Pancreas (tissue), 10 donors: Measurements from ENCODE around the gene SBK3. TPM values are rescaled to one million over a fixed set of nuclear protein-coding genes. Genes with fewer than 3 reads are reported as not detected.

Experiments used
- ATAC-seq, 4 donors: fragments of 200-7000 bp; cut with Tn5 transposase; one replicate each; pipeline versions ENCODE4 v1.8.0 to v1.9.1; 2020; ENCODE audit warnings: mild to moderate bottlenecking in 4 of 4, moderate library complexity in 4 of 4
- DNase-seq, 6 donors: peaks; one replicate each; pipeline ENCODE4 v3.0.0-alpha.2; 2020
- FAIRE-seq: peaks from 2 replicates; lab custom pipeline; 2012; peaks lifted over from hg19 to GRCh38; lab: Jason Lieb, UNC
- H3K27ac ChIP-seq, 4 donors: fragments of 200-600 bp; sonication (generic); 1 replicate in 3 of 4; 2 replicates in 1 of 4; pipeline versions ENCODE4 v1.5.0 to v1.8.0; 2020
- H3K27me3 ChIP-seq, 4 donors: fragments of 200-600 bp; one replicate each; pipeline ENCODE4 v1.8.0; 2021
- H3K36me3 ChIP-seq, 3 donors: fragments of 200-600 bp; sonication (generic) in 1 of 3; one replicate each; pipeline versions ENCODE4 v1.5.0 to v1.8.0; 2020 to 2021
- H3K4me1 ChIP-seq, 3 donors: fragments of 200-600 bp; one replicate each; pipeline ENCODE4 v1.8.0; 2021
- H3K4me3 ChIP-seq, 4 donors: fragments of 200-600 bp; sonication (generic) in 2 of 4; one replicate each; pipeline versions ENCODE4 v1.5.0 to v1.8.0; 2020 to 2021
- H3K9me3 ChIP-seq, 4 donors: fragments of 200-600 bp; one replicate each; pipeline ENCODE4 v1.8.0; 2021
- CTCF ChIP-seq, 4 donors: fragments of 200-600 bp; sonication (generic) in 3 of 4; IDR thresholded peaks; one replicate each; pipeline versions ENCODE4 v1.5.0 to v1.8.0; 2021; ENCODE audit warnings: antibody characterized with exemption in 4 of 4
- WGBS, 2 donors: extraction: QIAGEN DNeasy Blood & Tissue Kit; methylation state at CpG; one replicate each; pipeline ENCODE4 v1.1.7; 2013; 5-methylcytosine and 5-hydroxymethylcytosine counted together
- intact Hi-C, 3 donors: fragments of 100-400 bp; cut with DNase I; formaldehyde crosslinking; loops; one replicate each; pipeline versions ENCODE4 v1.11.1 to v1.14.2; 2022
- polyA plus RNA-seq, 2 donors: library from polyadenylated mRNA; stranded (reverse); fragments of 200-250 nt; gene quantifications; one replicate each; pipeline ENCODE4 v1.2.3, GENCODE V29; 2013
- total RNA-seq, 6 donors: library from RNA; stranded (reverse); fragmentation: NEBNext Ultra II Directional in 4 of 6; extraction: Animal tissue kit (Norgen Biotek cat#: 25700) in 4 of 6; gene quantifications; one replicate each; pipeline versions ENCODE4 v1.2.1 to v1.2.4, GENCODE V29; 2021 to 2023
- donor health status: healthy with polysubstance abuse.
- donor health status: DM: no; HTN: no; CAD: no; lungs with moderate emphysema.
- donor health status: DM: no; HTN: no; CAD: no.
- donor health status: control.
- donor health status: control.
- donor health status: Bipolar disorder and iron deficiency.
- donor health status: DM: yes; HTN: yes; CAD: no.
- donor health status: DM: no; HTN: no; CAD: no.
- donor health status: DM: no; HTN: no; CAD: no.
- donor health status: DM: yes; HTN: yes; CAD: no.

SBK3 gene
- total and polyA plus RNA-seq, 8 donors = 0.11 to 0.28 (median 0.18) TPM; not detected in 4

GRCh38 chr19:55581145-55581822, 35.9 kb upstream of the SBK3 start:
- Histone ChIP-seq H3K4me3 (peak overlapping the region; percentile 74 to 80 (median 79)), H3K27ac (peak overlapping the region; percentile 76 to 84 (median 82)), H3K27me3 (no peaks in the 10 kb centered on the region), H3K9me3 (no peaks in the 10 kb centered on the region), H3K36me3 (peaks cover 0 to 13% (median 0%) of the 10 kb centered on the region in 3 donors), H3K4me1 (peaks cover 8 to 14% (median 11%) of the 10 kb centered on the region in 3 donors)
- intact Hi-C loops = no loop called here
- ATAC-seq = peak; percentile 15 to 41 (median 28)
- FAIRE-seq = no peak
- TF ChIP-seq CTCF (IDR thresholded peaks at IDR 0.05) = no peak
- peak in 1 of 6 donors; percentile 33 for DNase-seq
- 5 to 11% methylated on average over 12 of the region's 12 CpGs for WGBS, 2 donors

- no peak for TF ChIP-seq CTCF (IDR thresholded peaks at IDR 0.05)
- H3K4me1 ChIP-seq = peaks cover 5 to 12% (median 8%) of the 10 kb centered on the region in 3 donors
- H3K36me3 ChIP-seq = peaks cover 0 to 13% (median 0%) of the 10 kb centered on the region in 3 donors
- no peak for FAIRE-seq
- no peaks in the 10 kb centered on the region for H3K9me3 ChIP-seq
- no peaks in the 10 kb centered on the region for H3K27me3 ChIP-seq
- intact Hi-C loops = no loop called here
- peak; percentile 85 to 94 (median 90) for DNase-seq
- ATAC-seq = peak; percentile 84 to 93 (median 90)
- H3K4me3 ChIP-seq = peak within 1 kb of the TSS; percentile 74 to 80 (median 79)
- 0 to 1% methylated on average over 18 to 24 of the region's 24 CpGs for WGBS, 2 donors
- H3K27ac ChIP-seq = peak within 1 kb of the TSS; percentile 76 to 84 (median 82)
Observed at GRCh38 chr19:55580628-55581144, 35.3 kb upstream of the SBK3 start, which contains the start of gene ZNF579. Gene ZNF579, minus strand, starts transcription at chr19:55580848. Its CDS starts 1,209 bp downstream, at chr19:55579639.

- DNase-seq (peak in 2 of 6 donors; percentile 31 to 40), FAIRE-seq (no peak), ATAC-seq (peak; percentile 15 to 44 (median 30))
- no peak for TF ChIP-seq CTCF (IDR thresholded peaks at IDR 0.05)
- Histone ChIP-seq H3K4me1 (peaks cover 5 to 10% (median 8%) of the 10 kb centered on the region in 3 donors), H3K36me3 (peaks cover 0 to 13% (median 0%) of the 10 kb centered on the region in 3 donors), H3K27me3 (no peaks in the 10 kb centered on the region), H3K4me3 (peak overlapping the region; percentile 74 to 80 (median 79)), H3K9me3 (no peaks in the 10 kb centered on the region), H3K27ac (peak overlapping the region; percentile 76 to 84 (median 82))
- WGBS, 2 donors = 12% methylated on average over 19 to 20 of the region's 20 CpGs
- intact Hi-C loops = no loop called here
Observed at GRCh38 chr19:55579766-55580621, 34.7 kb upstream of the SBK3 start.

- Histone ChIP-seq H3K4me3 (peak overlapping the region in 2 of 4 donors; percentile 79), H3K9me3 (no peaks in the 10 kb centered on the region), H3K27ac (no peak overlapping the region), H3K36me3 (peaks cover 0 to 13% (median 0%) of the 10 kb centered on the region in 3 donors), H3K4me1 (peaks cover 5 to 10% (median 8%) of the 10 kb centered on the region in 3 donors), H3K27me3 (no peaks in the 10 kb centered on the region)
- intact Hi-C loops = no loop called here
- no peak for TF ChIP-seq CTCF (IDR thresholded peaks at IDR 0.05)
- WGBS, 2 donors = 93 to 94% methylated on average over 76 to 90 of the region's 90 CpGs
- no peak for FAIRE-seq
- peak in 3 of 6 donors; percentile 44 to 77 (median 58) for DNase-seq
- no peak for ATAC-seq
Observed at GRCh38 chr19:55578761-55579747, 33.7 kb upstream of the SBK3 start.
